ENCODE results near the gene C9orf72.

Gene C9orf72

DNA sequence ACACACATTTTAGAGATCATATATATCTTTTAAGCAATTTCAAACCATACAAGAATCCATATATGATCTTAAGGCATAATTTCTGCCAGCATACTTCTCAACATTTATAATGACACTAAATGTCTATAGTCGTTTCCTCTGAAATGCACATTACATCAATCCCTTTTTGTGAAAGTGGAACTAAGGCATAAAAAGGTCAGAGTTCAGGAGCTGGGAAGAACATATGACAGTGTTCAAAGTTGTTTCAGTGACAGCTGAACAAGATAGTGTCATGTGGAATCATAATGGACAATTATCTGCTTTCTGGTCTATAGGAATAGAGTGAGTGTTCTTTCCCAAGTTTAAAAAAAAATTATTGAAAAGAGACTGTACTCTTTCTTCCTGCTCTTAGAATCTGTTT lies 41.2 kb downstream of the C9orf72 start:
- Histone ChIP-seq H3K9me3 (ENCODE audit: severe bottlenecking) (no peaks in the 10 kb centered on the region), H3K36me3 (no peaks in the 10 kb centered on the region), H3K27ac (no peak overlapping the region), H3K27me3 (ENCODE audit: insufficient read depth, low read depth, severe bottlenecking) (no peaks in the 10 kb centered on the region), H3K4me3 (ENCODE audit: low read depth, low read length) (no peak overlapping the region)
- TF ChIP-seq, protein P1, sequence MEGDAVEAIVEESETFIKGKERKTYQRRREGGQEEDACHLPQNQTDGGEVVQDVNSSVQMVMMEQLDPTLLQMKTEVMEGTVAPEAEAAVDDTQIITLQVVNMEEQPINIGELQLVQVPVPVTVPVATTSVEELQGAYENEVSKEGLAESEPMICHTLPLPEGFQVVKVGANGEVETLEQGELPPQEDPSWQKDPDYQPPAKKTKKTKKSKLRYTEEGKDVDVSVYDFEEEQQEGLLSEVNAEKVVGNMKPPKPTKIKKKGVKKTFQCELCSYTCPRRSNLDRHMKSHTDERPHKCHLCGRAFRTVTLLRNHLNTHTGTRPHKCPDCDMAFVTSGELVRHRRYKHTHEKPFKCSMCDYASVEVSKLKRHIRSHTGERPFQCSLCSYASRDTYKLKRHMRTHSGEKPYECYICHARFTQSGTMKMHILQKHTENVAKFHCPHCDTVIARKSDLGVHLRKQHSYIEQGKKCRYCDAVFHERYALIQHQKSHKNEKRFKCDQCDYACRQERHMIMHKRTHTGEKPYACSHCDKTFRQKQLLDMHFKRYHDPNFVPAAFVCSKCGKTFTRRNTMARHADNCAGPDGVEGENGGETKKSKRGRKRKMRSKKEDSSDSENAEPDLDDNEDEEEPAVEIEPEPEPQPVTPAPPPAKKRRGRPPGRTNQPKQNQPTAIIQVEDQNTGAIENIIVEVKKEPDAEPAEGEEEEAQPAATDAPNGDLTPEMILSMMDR (IDR thresholded peaks at IDR 0.05; ENCODE audit: low read depth, low read length), result no peak
- no peak for DNase-seq

DNA sequence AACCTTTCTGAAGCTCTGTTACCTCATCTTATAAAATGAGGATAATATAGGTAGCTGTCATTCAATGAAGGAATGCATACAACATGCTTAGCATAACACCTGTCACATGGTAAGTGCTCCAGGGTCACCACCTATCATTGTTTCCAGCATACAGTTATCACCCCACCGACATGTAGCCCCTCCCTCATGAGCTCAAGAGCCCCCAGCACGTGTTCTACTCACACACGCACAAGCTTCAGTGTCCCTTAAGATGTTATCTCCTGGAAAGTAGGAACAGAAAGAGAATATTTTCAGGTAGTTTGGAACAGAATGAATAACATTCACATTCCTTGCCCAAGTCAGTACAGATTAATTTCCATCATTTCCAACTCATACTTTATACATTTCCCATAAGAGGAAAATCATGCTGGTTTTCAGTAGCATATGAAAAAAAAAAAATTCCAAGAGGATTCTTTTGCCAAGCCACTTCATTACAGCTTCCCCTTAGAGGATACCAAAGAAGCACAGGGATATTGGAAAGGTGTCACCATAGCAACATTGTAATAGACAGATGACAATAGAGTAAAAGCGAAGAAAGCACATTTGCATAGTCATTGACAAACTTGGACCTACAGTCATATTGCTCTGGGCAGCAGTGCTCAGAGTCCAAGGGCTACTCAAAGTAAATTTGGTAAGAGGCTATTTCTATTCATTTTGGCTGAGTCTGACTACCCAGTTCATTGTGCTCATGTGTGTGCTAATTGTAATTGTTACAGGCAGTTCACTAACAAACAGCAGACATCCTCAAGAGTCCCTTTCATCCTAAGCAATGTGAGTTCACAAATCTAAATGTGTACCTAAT lies 42.1 kb downstream of the C9orf72 start:
- Histone ChIP-seq H3K36me3 (no peaks in the 10 kb centered on the region), H3K9me3 (ENCODE audit: severe bottlenecking) (no peaks in the 10 kb centered on the region), H3K27ac (no peak overlapping the region), H3K27me3 (ENCODE audit: insufficient read depth, low read depth, severe bottlenecking) (no peaks in the 10 kb centered on the region), H3K4me3 (ENCODE audit: low read depth, low read length) (no peak overlapping the region)
- TF ChIP-seq, protein P1 (IDR thresholded peaks at IDR 0.05; ENCODE audit: low read depth, low read length), result no peak
- no peak for DNase-seq

DNA sequence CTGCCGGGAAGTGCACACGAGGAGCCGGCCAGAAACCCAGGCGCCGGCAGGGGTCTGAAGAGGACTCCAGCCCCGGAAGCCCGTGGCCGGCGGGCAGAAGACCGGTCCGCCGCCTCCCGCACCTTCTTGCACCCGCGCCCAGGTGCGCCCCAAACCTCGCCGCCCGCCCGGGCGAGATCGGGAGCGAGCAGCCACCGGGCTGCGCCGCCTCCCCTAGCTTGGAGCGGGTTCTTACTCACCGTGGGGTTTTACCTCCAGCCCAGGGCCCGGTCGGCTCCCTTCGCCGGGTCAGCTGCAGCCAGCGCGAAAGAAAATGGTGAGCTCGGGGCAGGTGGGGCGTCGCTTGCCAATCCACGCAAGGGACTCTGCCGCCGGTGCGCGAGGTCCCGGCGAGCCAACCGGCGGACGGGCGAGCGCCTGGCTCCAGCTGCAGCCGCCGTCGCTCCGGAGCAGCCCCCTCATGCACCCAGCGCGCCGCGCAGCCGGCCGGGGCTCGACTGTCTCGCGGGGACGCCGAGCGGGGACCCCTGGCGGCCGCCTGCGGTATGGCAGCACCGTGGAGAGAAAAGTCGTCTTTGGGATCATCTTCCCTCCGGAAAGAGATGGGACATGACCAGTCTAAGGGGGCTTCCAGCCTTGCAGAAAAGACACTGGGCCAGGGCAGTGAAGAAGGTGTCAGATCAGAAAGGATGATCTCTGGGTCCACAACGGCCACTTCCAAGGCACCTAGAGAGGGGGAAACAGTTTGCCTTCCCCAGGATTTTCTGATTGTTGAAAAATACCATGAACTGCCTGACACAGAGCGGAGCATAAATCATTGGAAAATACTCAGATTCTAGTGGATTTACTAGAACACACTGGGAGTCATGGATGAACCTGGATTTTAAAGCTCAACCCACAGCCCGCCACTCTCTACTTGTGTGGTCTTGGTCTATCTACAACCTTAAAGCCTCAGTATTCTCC lies 43.7 kb downstream of the C9orf72 start, which contains the start of gene MOB3B:
MOB3B (minus strand) TSS at position 499 of the 963 bp plus-strand sequence. CDS start 74,264 bp downstream, outside the sequence.
- no peak within 1 kb of the TSS for H3K27ac ChIP-seq
- TF ChIP-seq, protein P1 (IDR thresholded peaks at IDR 0.05; ENCODE audit: low read depth, low read length), result peak; percentile 86
- peak within 1 kb of the TSS; percentile 71 for H3K4me3 ChIP-seq (ENCODE audit: low read depth, low read length)
- H3K27me3 ChIP-seq (ENCODE audit: insufficient read depth, low read depth, severe bottlenecking), result no peaks in the 10 kb centered on the region
- H3K36me3 ChIP-seq, result no peaks in the 10 kb centered on the region
- peak; percentile 79 for DNase-seq
- no peaks in the 10 kb centered on the region for H3K9me3 ChIP-seq (ENCODE audit: severe bottlenecking)

GRCh38 chr9:27528886-27529315 lies 44.4 kb downstream of the C9orf72 start:
- no peaks in the 10 kb centered on the region for H3K36me3 ChIP-seq
- no peaks in the 10 kb centered on the region for H3K27me3 ChIP-seq (ENCODE audit: insufficient read depth, low read depth, severe bottlenecking)
- TF ChIP-seq, protein P1 (IDR thresholded peaks at IDR 0.05; ENCODE audit: low read depth, low read length), result no peak
- H3K4me3 ChIP-seq (ENCODE audit: low read depth, low read length), result peak overlapping the region; percentile 71
- no peaks in the 10 kb centered on the region for H3K9me3 ChIP-seq (ENCODE audit: severe bottlenecking)
- peak; percentile 30 for DNase-seq
- H3K27ac ChIP-seq, result no peak overlapping the region

DNA sequence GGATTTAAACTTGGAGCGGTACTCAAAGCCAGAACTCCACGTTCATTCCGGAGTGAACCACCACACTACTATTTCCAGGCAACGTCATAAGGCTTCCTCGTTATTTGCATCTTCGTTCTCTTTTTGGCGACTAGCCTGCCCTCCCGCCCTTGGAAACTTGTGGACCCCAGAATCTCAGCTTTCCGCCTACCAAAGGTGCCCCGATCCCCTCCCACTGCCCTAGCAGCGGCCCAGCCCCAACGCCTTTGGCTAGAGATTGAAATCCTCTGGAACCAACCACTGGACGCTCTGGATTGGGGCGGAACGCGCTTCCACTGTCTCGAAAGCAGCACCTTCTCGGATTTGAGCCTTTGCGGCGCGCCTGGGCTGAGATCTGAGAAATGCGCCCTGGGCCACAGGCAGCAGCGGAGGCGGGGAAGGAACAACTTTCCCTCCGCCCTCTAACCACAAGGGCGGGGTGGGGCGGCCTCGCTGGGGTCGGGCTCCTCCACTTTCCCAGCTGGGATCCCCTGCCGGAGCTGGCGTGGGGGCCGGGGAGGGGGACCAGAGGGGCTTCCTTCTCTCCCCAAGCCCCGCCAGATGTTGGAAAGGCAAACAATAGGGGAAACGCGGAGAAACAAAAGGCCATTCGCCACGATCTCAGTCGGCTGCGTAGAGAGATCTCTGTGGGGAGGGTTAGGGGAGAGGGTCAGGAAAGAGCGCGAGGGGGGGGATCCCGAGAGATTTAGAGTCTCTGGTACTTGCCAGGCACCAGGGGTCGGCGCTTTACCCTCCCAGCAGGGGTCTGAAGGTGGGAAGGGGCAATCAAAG lies 45.0 kb downstream of the C9orf72 start:
- Histone ChIP-seq H3K36me3 (no peaks in the 10 kb centered on the region), H3K9me3 (ENCODE audit: severe bottlenecking) (no peaks in the 10 kb centered on the region), H3K27me3 (ENCODE audit: insufficient read depth, low read depth, severe bottlenecking) (no peaks in the 10 kb centered on the region), H3K27ac (no peak overlapping the region), H3K4me3 (ENCODE audit: low read depth, low read length) (peak overlapping the region; percentile 71)
- DNase-seq, result peak; percentile 21
- TF ChIP-seq, protein P1 (IDR thresholded peaks at IDR 0.05; ENCODE audit: low read depth, low read length), result no peak
